HG02610 (cell line): ENCODE measurements around the gene RPRML.
"Not testable (repeated sequence)": the region's sequence is repeated elsewhere in the genome, so short reads cannot be mapped to it uniquely, and the experiment has no call there.

Experiments used
- ATAC-seq: cut with Tn5 transposase; IDR thresholded peaks from one replicate; pipeline ENCODE4 v1.9.1; 2021; ENCODE audit warnings: mild to moderate bottlenecking, moderate library complexity; ENCODE audit not compliant: unreplicated experiment

Gene RPRML

DNA sequence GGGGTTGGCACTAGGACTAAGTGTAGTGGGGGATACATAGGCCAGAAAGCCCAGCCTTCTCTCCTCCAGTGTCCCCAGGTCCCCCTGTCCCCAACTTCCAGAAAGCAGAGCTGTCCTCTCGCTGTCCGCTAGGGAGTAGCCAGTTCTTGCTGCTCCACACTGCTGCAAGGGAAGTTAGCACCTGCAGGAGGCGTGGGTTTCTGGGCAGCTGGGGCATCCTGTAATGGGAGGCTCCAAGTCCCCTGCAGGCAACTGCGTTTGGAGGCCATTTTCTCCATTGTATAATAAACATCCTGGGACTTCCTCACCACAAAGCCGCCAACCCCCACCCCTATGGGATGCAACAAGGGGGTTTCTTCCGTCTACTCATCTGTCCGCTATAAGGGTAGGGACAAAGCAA, 1.7 kb downstream of the RPRML start:
- ATAC-seq: no peak

GRCh38 chr17:46976626-46977270, 2.3 kb downstream of the RPRML start:
- ATAC-seq: no peak

GRCh38 chr17:46975287-46975686, 3.8 kb downstream of the RPRML start:
- no peak for ATAC-seq

DNA sequence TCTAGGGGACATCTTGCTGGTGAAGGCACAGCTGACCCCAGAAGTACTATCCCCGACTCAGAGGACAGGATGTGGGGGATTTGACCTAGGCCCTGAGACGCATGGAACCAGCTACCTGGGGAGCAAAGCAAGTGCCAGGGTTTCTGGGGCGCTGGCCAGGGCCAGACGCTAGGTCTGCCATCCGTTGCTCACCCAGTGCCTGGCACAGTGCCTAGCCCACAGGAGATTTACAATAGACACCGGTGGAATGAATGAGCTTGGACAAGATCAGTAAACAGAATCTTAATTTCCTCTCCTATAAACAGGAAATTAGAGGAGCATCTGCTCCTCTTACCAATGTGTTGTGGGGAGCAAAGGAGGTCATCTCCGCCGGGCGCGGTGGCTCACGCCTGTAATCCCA, 5.0 kb downstream of the RPRML start:
- no peak for ATAC-seq

- no peak for ATAC-seq
Observed at GRCh38 chr17:46972346-46972745, 6.7 kb downstream of the RPRML start.

GRCh38 chr17:46971647-46972300, 7.3 kb downstream of the RPRML start:
- ATAC-seq: no peak

GRCh38 chr17:46968896-46969295, 10.2 kb downstream of the RPRML start:
- ATAC-seq: no peak

GRCh38 chr17:46968224-46968834, 10.7 kb downstream of the RPRML start:
- ATAC-seq: no peak

GRCh38 chr17:46964315-46965265, 14.5 kb downstream of the RPRML start:
- no peak for ATAC-seq

GRCh38 chr17:46963571-46963970, 15.5 kb downstream of the RPRML start:
- no peak for ATAC-seq

GRCh38 chr17:46962374-46962790, 16.7 kb downstream of the RPRML start:
- no peak for ATAC-seq

DNA sequence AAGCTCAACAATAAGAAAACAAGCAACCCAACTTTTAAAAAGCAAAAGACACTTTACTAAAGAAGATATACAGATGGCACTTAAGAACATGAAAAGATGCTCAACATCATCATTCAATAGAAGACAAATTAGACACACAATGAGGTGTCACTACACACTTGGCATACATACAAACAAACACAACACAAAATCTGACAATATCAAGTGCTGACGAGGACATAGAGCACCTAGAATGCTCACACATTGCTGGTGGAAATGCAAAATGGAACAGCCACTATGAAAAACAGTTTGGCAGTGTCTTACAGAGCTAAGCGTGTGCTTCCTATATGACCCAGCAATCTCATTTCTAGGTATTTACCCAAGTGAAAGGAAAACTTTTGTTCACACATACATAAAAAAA, 18.9 kb downstream of the RPRML start:
- no peak for ATAC-seq

DNA sequence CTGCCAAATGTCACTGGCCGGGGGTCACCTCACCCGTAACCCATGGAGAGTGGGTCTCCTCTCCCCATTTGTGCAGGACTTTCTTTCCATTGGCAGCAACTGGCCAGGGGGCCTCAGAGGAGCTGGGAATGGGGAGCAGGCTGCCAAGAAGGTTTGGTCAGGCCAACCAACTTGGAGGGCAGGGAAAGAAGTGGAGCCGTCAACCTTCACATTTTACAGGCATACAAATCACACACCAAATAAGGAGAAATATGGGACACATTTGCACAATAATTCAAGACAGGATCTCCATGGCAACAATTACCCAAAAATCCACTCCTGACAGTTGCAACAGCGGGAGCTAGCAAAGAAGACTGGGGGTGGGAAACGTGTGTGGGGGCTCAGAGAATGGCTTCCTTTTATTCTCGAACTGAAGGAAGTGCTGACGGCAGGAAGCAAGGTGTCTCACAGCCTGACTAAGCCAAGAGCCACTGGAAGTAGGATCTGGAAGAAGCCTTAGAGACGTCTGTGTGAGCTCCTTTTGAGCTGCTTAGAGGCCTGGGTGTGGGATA, 20.9 kb downstream of the RPRML start:
- no peak for ATAC-seq

DNA sequence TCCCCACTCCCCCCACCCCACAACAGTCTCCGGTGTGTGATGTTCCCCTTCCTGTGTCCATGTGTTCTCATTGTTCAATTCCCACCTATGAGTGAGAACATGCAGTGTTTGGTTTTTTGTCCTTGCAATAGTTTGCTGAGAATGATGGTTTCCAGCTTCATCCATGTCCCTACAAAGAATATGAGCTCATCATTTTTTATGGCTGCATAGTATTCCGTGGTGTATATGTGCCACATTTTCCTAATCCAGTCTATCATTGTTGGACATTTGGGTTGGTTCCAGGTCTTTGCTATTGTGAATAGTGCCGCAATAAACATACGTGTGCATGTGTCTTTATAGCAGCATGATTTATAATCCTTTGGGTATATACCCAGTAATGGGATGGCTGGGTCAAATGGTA, 25.9 kb downstream of the RPRML start:
- not testable (repeated sequence) for ATAC-seq

GRCh38 chr17:46952115-46952514, 26.9 kb downstream of the RPRML start:
- ATAC-seq: no peak

- ATAC-seq: no peak
Observed at GRCh38 chr17:46951706-46952105, 27.3 kb downstream of the RPRML start.

- ATAC-seq: no peak
Observed at GRCh38 chr17:46950997-46951621, 27.9 kb downstream of the RPRML start.

DNA sequence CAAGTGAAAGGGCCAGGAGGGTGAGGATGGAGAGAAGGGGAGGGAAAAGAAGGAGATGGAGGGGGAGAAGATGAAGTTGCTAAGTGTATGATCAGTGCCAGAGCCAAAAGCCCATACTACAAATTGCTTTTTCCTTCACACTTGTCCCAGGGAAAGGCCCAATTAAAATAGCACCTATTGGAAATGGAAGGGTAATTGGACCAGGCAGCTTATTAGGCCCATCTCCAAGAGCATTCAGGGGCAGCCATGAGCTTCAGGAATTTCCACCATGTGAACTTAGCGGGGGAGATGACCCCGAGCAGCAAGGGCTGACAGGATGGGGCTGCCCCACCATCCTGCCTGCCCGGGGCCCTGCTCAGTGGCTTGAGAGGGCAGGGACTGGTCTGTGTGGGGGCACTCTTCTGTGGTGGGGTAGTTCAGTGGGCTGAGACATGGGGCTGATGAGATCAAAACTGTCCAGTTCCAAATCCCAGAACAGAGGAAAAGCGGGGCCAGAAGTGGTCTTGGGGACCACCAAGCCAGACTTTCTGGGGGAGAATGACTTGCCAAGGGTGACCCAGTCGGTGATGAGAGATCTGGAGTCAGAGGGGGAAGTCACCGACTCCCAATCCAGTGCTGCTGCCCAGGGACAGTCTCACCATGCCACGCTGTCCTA, 28.6 kb downstream of the RPRML start:
- ATAC-seq: no peak

DNA sequence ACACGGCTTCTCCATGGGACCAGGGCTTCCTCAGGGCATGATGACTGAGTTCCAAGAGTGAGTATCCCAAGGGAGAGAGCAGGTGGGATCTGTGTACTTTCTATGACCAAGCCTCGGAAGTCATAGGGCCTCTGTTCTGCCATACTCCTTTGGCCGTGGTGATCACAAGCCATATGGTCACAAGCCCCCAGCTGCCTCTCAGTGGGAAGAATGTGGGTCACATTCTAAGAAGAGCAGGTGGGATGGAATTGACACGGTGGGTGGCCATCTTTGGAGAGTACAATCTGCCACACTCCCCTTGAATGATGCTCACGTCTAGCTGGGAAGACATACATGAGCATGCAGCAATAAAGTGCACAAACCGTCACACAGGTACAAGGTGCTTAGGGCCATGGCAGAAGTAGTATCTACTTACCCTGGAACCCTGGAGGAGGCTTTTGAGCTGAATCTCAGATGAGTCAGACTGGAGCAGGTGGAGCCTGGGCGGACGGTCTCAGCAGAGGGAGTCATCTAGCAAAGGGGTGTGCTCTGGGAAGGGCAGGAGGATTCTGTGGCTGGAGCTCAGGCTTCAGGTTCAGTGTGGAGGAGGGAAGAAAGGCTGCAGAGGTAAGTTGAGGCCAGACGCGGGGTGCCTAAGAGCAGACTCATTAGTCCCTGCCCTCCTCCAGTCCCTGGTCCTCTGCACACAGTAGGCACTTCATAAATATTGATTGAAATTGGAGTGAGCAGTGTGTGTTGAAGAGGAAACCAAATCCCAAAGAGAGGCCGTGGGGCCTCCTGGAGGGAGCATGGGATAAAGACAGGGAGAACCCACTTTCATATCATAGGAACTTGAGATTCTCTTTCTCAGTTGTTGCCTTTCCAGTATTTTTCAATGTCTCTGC, 29.5 kb downstream of the RPRML start:
- no peak for ATAC-seq
